Body of pancreas (tissue), 4 donors: ENCODE results near the gene PHF3.

Experiments used
- CTCF ChIP-seq, 7 experiments: fragments of 450-650 bp in 4 of 7; fragments of 200-600 bp in 3 of 7; sonication (generic) in 3 of 7; IDR thresholded peaks; one replicate each; pipeline ENCODE4 v1.5.1; 2016 to 2019; ENCODE audit warnings: antibody characterized with exemption in 7 of 7
- POLR2A ChIP-seq, 3 donors: fragments of 450-650 bp; IDR thresholded peaks; one replicate each; pipeline ENCODE4 v1.6.1; 2016; ENCODE audit warnings: antibody characterized with exemption in 3 of 3, mild to moderate bottlenecking in 2 of 3

GRCh38 chr6:63649847-63650265 is 14.3 kb downstream of the PHF3 start:
- TF ChIP-seq CTCF (IDR thresholded peaks at IDR 0.05) (no peak), POLR2A (IDR thresholded peaks at IDR 0.05) (no peak)
